Measurements from ENCODE around the gene SP110.

- TF ChIP-seq CTCF (IDR thresholded peaks at IDR 0.05) (no peak), EZH2 (IDR thresholded peaks at IDR 0.05; ENCODE audit: borderline replicate concordance, insufficient read depth, low read depth, low read length, poor library complexity, severe bottlenecking) (no peak)
Measured at GRCh38 chr2:230174466-230174865, 45.3 kb downstream of the SP110 start.

All from B cell (primary cell).